NOMO-1 (cell line): Measurements from ENCODE around the gene ATP8B3.

ENCODE experiments used
- DNase-seq, 2 experiments: peaks; one replicate each; lab custom pipeline; 2025; ENCODE audit not compliant: unreplicated experiment in 2 of 2; lab: John Stamatoyannopoulos, UW

ATP8B3 gene

GRCh38 chr19:1818549-1819195 lies 6.6 kb upstream of the ATP8B3 start:
- no peak for DNase-seq

- no peak for DNase-seq
Measured at GRCh38 chr19:1817553-1818179, 5.6 kb upstream of the ATP8B3 start.

GRCh38 chr19:1816530-1817298 lies 4.6 kb upstream of the ATP8B3 start:
- no peak for DNase-seq

- DNase-seq: no peak
Measured at GRCh38 chr19:1815605-1816529, 3.8 kb upstream of the ATP8B3 start.

- DNase-seq: no peak
Measured at GRCh38 chr19:1814833-1815604, 2.9 kb upstream of the ATP8B3 start.

- DNase-seq: no peak
Measured at GRCh38 chr19:1814391-1814790, 2.3 kb upstream of the ATP8B3 start.

GRCh38 chr19:1813192-1814182 lies 1.4 kb upstream of the ATP8B3 start:
- DNase-seq: no peak

GRCh38 chr19:1812426-1813191 lies 533 bp upstream of the ATP8B3 start:
- DNase-seq: peak; percentile 94 to 99

- DNase-seq: peak in 1 of 2 experiments; percentile 23
Measured at GRCh38 chr19:1811472-1811894, 593 bp downstream of the ATP8B3 start.

- no peak for DNase-seq
Measured at GRCh38 chr19:1810439-1811160, 1.5 kb downstream of the ATP8B3 start.

- no peak for DNase-seq
Measured at GRCh38 chr19:1809678-1810077, 2.4 kb downstream of the ATP8B3 start.

GRCh38 chr19:1808395-1808731 lies 3.7 kb downstream of the ATP8B3 start:
- DNase-seq: no peak

GRCh38 chr19:1807695-1808394 lies 4.2 kb downstream of the ATP8B3 start:
- DNase-seq: no peak

GRCh38 chr19:1807030-1807694 lies 4.9 kb downstream of the ATP8B3 start:
- DNase-seq: no peak

- no peak for DNase-seq
Measured at GRCh38 chr19:1806184-1807029, 5.7 kb downstream of the ATP8B3 start.
